Neural cell (in vitro differentiated cells): Measurements from ENCODE around the gene SPSB4.

Experiments used
- CTCF ChIP-seq: fragments of 450-650 bp; IDR thresholded peaks from 2 replicates; pipeline ENCODE4 v1.5.1; 2014; ENCODE audit warnings: antibody characterized with exemption, mild to moderate bottlenecking, moderate library complexity; ENCODE audit not compliant: poor library complexity, severe bottlenecking
- EZH2 ChIP-seq: fragments of 200-600, 300-800 bp; shearing (Covaris generic), sonication (generic); IDR thresholded peaks from 2 replicates; pipeline ENCODE4 v1.6.1; 2014; ENCODE audit warnings: antibody characterized with exemption, low read length, borderline replicate concordance, mild to moderate bottlenecking; ENCODE audit not compliant: insufficient read depth, poor library complexity, severe bottlenecking

- TF ChIP-seq CTCF (no peak), EZH2 (no peak)
These were observed 130.7 kb downstream of the SPSB4 start for GRCh38 chr3:141181819-141182218.
